H1 (cell line): ENCODE results near the gene YTHDC2. TPM values are rescaled to one million over a fixed set of nuclear protein-coding genes. Genes with fewer than 3 reads are reported as not detected.

ENCODE experiments used
- CTCF ChIA-PET: fragments of 300-600 bp; sonication (Branson Sonifier 250); formaldehyde crosslinking; loops from one replicate; lab custom pipeline; 2021; ENCODE audit not compliant: partially characterized antibody; lab: Charles Lee
- POLR2A ChIA-PET: fragments of 300-600 bp; sonication (Branson Sonifier 250); formaldehyde crosslinking; loops from one replicate; lab custom pipeline; 2021; ENCODE audit warnings: inconsistent platforms; ENCODE audit not compliant: partially characterized antibody; lab: Charles Lee
- DNase-seq, 2 experiments: peaks; one replicate each; pipeline versions ENCODE4 v3.0.0 to v3.0.0-alpha.2; 2010 to 2022; ENCODE audit warnings: low spot score in 2 of 2, low read depth in 1 of 2, mixed read lengths in 1 of 2
- FAIRE-seq: peaks from 2 replicates; lab custom pipeline; 2011; peaks lifted over from hg19 to GRCh38; lab: Jason Lieb, UNC
- H2AFZ ChIP-seq: 2 replicates; pipeline ENCODE4 v1.8.1; 2012; ENCODE audit warnings: low read length, inconsistent platforms
- H2AK5ac ChIP-seq: 2 replicates; pipeline ENCODE4 v1.6.1; 2013; ENCODE audit warnings: low read depth, low read length
- H2BK120ac ChIP-seq: replicated peaks from 2 replicates; pipeline ENCODE3; 2013; ENCODE audit warnings: low read depth, low read length, inconsistent platforms
- H2BK12ac ChIP-seq: 2 replicates; pipeline ENCODE4 v1.6.1; 2013; ENCODE audit warnings: low read depth, low read length
- H2BK15ac ChIP-seq: 2 replicates; pipeline ENCODE4 v1.6.1; 2013; ENCODE audit warnings: low read length
- H2BK20ac ChIP-seq: 2 replicates; pipeline ENCODE4 v1.6.1; 2013; ENCODE audit warnings: low read length
- H2BK5ac ChIP-seq: 2 replicates; pipeline ENCODE4 v1.6.1; 2013; ENCODE audit warnings: low read depth, low read length
- H3K14ac ChIP-seq: 2 replicates; pipeline ENCODE4 v1.6.1; 2013; ENCODE audit warnings: inconsistent platforms; ENCODE audit not compliant: insufficient read length
- H3K18ac ChIP-seq: 2 replicates; pipeline ENCODE4 v1.6.1; 2013; ENCODE audit warnings: low read length; ENCODE audit errors: extremely low read depth
- H3K23ac ChIP-seq: 2 replicates; pipeline ENCODE4 v1.6.1; 2013; ENCODE audit warnings: inconsistent platforms; ENCODE audit not compliant: insufficient read length
- H3K23me2 ChIP-seq: 2 replicates; pipeline ENCODE4 v1.6.1; 2013; ENCODE audit warnings: low read depth, low read length
- H3K27ac ChIP-seq: 2 replicates; pipeline ENCODE4 v1.6.1; 2011; ENCODE audit warnings: low read depth, low read length, inconsistent platforms
- H3K27me3 ChIP-seq, 4 experiments: replicated peaks in 1 of 4; 1 replicate in 1 of 4; 2 replicates in 3 of 4; pipeline versions ENCODE4 v1.6.1 to v1.8.1; 2011 to 2013; ENCODE audit warnings: low read length in 3 of 4, mild to moderate bottlenecking in 3 of 4, inconsistent platforms in 2 of 4, mixed read lengths in 2 of 4, moderate library complexity in 1 of 4; ENCODE audit not compliant: control insufficient read depth in 3 of 4, insufficient read depth in 3 of 4; ENCODE audit errors: extremely low read depth in 1 of 4
- H3K36me3 ChIP-seq, 4 experiments: 2 replicates each; pipeline versions ENCODE4 v1.6.1 to v1.8.1; 2011 to 2013; ENCODE audit warnings: mild to moderate bottlenecking in 4 of 4, low read length in 3 of 4, moderate library complexity in 2 of 4, control low read depth in 1 of 4, inconsistent platforms in 1 of 4; ENCODE audit not compliant: insufficient read depth in 4 of 4, control insufficient read depth in 2 of 4
- H3K4ac ChIP-seq: replicated peaks from 2 replicates; pipeline ENCODE3; 2013; ENCODE audit warnings: low read length, low read depth, mixed read lengths, inconsistent platforms; ENCODE audit not compliant: insufficient read length
- H3K4me1 ChIP-seq, 4 experiments: replicated peaks in 1 of 4; 1 replicate in 1 of 4; 2 replicates in 3 of 4; pipeline versions ENCODE4 v1.6.1 to v1.8.1; 2011 to 2013; ENCODE audit warnings: low read length in 3 of 4, inconsistent platforms in 2 of 4, mixed read lengths in 1 of 4; ENCODE audit not compliant: insufficient read depth in 4 of 4, control insufficient read depth in 3 of 4
- H3K4me2 ChIP-seq, 2 experiments: 2 replicates each; pipeline versions ENCODE4 v1.6.1 to v1.8.1; 2011 to 2013; ENCODE audit warnings: low read depth in 2 of 2, low read length in 2 of 2, control low read depth in 1 of 2, inconsistent platforms in 1 of 2, mild to moderate bottlenecking in 1 of 2; ENCODE audit not compliant: insufficient read depth in 1 of 2
- H3K4me3 ChIP-seq, 4 experiments: fragments of 200-600, 300-600 bp in 1 of 4; sonication (generic), shearing (Covaris generic), sonication (Bioruptor Twin) in 1 of 4; 2 replicates each; pipeline versions ENCODE4 v1.5.1 to v1.8.1; 2011 to 2016; ENCODE audit warnings: low read length in 4 of 4, low read depth in 3 of 4, control low read depth in 2 of 4, inconsistent platforms in 2 of 4, mild to moderate bottlenecking in 2 of 4, mixed read lengths in 1 of 4, moderate library complexity in 1 of 4; ENCODE audit not compliant: insufficient read depth in 2 of 4; ENCODE audit errors: extremely low read depth in 1 of 4
- H3K56ac ChIP-seq: replicated peaks from 2 replicates; pipeline ENCODE3; 2013; ENCODE audit warnings: low read depth, mild to moderate bottlenecking, mixed read lengths, low read length, inconsistent platforms; ENCODE audit not compliant: insufficient read length
- H3K79me1 ChIP-seq: 2 replicates; pipeline ENCODE4 v1.6.1; 2013; ENCODE audit warnings: low read depth, low read length, control low read depth
- H3K79me2 ChIP-seq, 2 experiments: 2 replicates each; pipeline versions ENCODE4 v1.6.1 to v1.8.1; 2012 to 2013; ENCODE audit warnings: low read length in 2 of 2, mild to moderate bottlenecking in 2 of 2, inconsistent platforms in 1 of 2; ENCODE audit not compliant: insufficient read depth in 2 of 2, control insufficient read depth in 1 of 2
- H3K9ac ChIP-seq, 4 experiments: replicated peaks in 1 of 4; 1 replicate in 1 of 4; 2 replicates in 3 of 4; pipeline versions ENCODE4 v1.6.1 to v1.8.1; 2011 to 2013; ENCODE audit warnings: low read depth in 3 of 4, low read length in 3 of 4, control low read depth in 2 of 4, mild to moderate bottlenecking in 2 of 4, moderate library complexity in 2 of 4, inconsistent platforms in 1 of 4; ENCODE audit errors: extremely low read depth in 1 of 4
- H3K9me3 ChIP-seq, 2 experiments: 2 replicates each; pipeline versions ENCODE4 v1.6.1 to v1.8.1; 2012 to 2013; ENCODE audit warnings: mild to moderate bottlenecking in 2 of 2, moderate library complexity in 2 of 2, control low read depth in 1 of 2, inconsistent platforms in 1 of 2, low read depth in 1 of 2, low read length in 1 of 2, mixed read lengths in 1 of 2; ENCODE audit not compliant: insufficient read depth in 2 of 2
- H4K20me1 ChIP-seq, 2 experiments: replicated peaks in 1 of 2; 2 replicates each; pipeline versions ENCODE3 to v1.8.1; 2011 to 2013; ENCODE audit warnings: inconsistent platforms in 2 of 2, low read length in 2 of 2, mild to moderate bottlenecking in 1 of 2; ENCODE audit not compliant: insufficient read depth in 2 of 2, control insufficient read depth in 1 of 2
- H4K5ac ChIP-seq: 2 replicates; pipeline ENCODE4 v1.6.1; 2013; ENCODE audit warnings: low read length, low read depth, mixed read lengths, inconsistent platforms; ENCODE audit not compliant: insufficient read length
- H4K8ac ChIP-seq: 2 replicates; pipeline ENCODE4 v1.8.0; 2013; ENCODE audit warnings: mild to moderate bottlenecking, moderate library complexity, low read length, inconsistent platforms; ENCODE audit not compliant: insufficient read depth; ENCODE audit errors: extremely low read depth
- H4K91ac ChIP-seq: replicated peaks from 2 replicates; pipeline ENCODE3; 2013; ENCODE audit warnings: low read length, mixed read lengths, inconsistent platforms; ENCODE audit not compliant: insufficient read length
- EGR1 ChIP-seq: IDR thresholded peaks from 2 replicates; pipeline ENCODE4 v1.6.1; 2011; ENCODE audit warnings: low read depth, low read length, borderline replicate concordance
- JUND ChIP-seq: IDR thresholded peaks from 2 replicates; pipeline ENCODE4 v1.6.1; 2011; ENCODE audit warnings: mild to moderate bottlenecking, improper control_type of control experiment, low read length
- PHF8 ChIP-seq: fragments of 200-600 bp; sonication (generic); conservative IDR thresholded peaks from 2 replicates; pipeline ENCODE4 v1.7.1; 2012; ENCODE audit warnings: low read depth, mild to moderate bottlenecking, inconsistent platforms, low read length, moderate library complexity
- POLR2A ChIP-seq, 2 experiments: IDR thresholded peaks; 1 replicate in 1 of 2; 2 replicates in 1 of 2; pipeline ENCODE4 v1.6.1; 2011; ENCODE audit warnings: low read depth in 2 of 2, low read length in 2 of 2, mild to moderate bottlenecking in 2 of 2; ENCODE audit errors: control extremely low read depth in 1 of 2
- RBBP5 ChIP-seq: IDR thresholded peaks from 2 replicates; pipeline ENCODE4 v1.7.1; 2012; ENCODE audit warnings: low read depth, mild to moderate bottlenecking, inconsistent platforms, low read length, moderate library complexity, borderline replicate concordance
- RNF2 ChIP-seq: fragments of 200-900, 300-1000 bp; sonication (generic); IDR thresholded peaks from 2 replicates; pipeline ENCODE4 v1.7.1; 2016; ENCODE audit warnings: borderline replicate concordance, low read depth, mild to moderate bottlenecking, antibody characterized with exemption, low read length; ENCODE audit not compliant: poor library complexity, severe bottlenecking; ENCODE audit errors: missing control alignments
- SP4 ChIP-seq: IDR thresholded peaks from 2 replicates; pipeline ENCODE4 v1.6.1; 2012; ENCODE audit warnings: low read length, inconsistent platforms
- SRF ChIP-seq: IDR thresholded peaks from 2 replicates; pipeline ENCODE4 v1.6.1; 2011; ENCODE audit warnings: mild to moderate bottlenecking, low read depth, low read length, moderate library complexity
- ZNF274 ChIP-seq: IDR thresholded peaks from 2 replicates; pipeline ENCODE4 v1.7.0; 2012; ENCODE audit warnings: low read length, borderline replicate concordance; ENCODE audit errors: extremely low read depth
- WGBS, 2 experiments: shearing (Covaris generic) in 1 of 2; methylation state at CpG; one replicate each; pipeline versions ENCODE4 v1.1.6 to v1.1.7; 2013 to 2015; ENCODE audit warnings: low lambda C conversion rate in 2 of 2, mixed read lengths in 2 of 2, inconsistent platforms in 1 of 2, low coverage in 1 of 2, missing lambda C conversion rate in 1 of 2; ENCODE audit not compliant: insufficient replicate concordance in 2 of 2, insufficient coverage in 1 of 2, insufficient read length in 1 of 2; ENCODE audit errors: extremely low coverage in 1 of 2, missing lambda C conversion rate in 1 of 2; 5-methylcytosine and 5-hydroxymethylcytosine counted together
- polyA plus RNA-seq, 7 experiments: library from polyadenylated mRNA; depleted of rRNA in 3 of 7; stranded (reverse) in 5 of 7; unstranded in 2 of 7; fragments of >200 nt in 5 of 7; fragments of 200-250 nt in 2 of 7; gene quantifications; 1 replicate in 5 of 7; 2 replicates in 1 of 7; 4 replicates in 1 of 7; pipeline versions ENCODE4 v1.2.1 to v1.2.3, GENCODE V29; 2011 to 2013; ENCODE audit warnings: missing spikeins in 2 of 7, mixed read lengths in 2 of 7
- total RNA-seq: library from RNA; stranded (reverse); fragmentation: NEBNext Ultra II Directional; extraction: Animal tissue kit (Norgen Biotek cat#: 25700); gene quantifications from 2 replicates; pipeline ENCODE4 v1.2.1, GENCODE V29; 2021
- TF ChIP-seq, protein P1 (sequence below): IDR thresholded peaks from 2 replicates; pipeline ENCODE4 v1.6.1; 2012; ENCODE audit warnings: inconsistent platforms
- TF ChIP-seq, protein P2 (sequence below): IDR thresholded peaks from 2 replicates; pipeline ENCODE4 v1.6.1; 2012; ENCODE audit warnings: low read length, inconsistent platforms

Gene YTHDC2
- total and polyA plus RNA-seq, 2 of the 8 experiments (the other 6 are each of a cell fraction or from before 2014, with no cell fraction given) = 4.3 to 20.1 TPM

DNA sequence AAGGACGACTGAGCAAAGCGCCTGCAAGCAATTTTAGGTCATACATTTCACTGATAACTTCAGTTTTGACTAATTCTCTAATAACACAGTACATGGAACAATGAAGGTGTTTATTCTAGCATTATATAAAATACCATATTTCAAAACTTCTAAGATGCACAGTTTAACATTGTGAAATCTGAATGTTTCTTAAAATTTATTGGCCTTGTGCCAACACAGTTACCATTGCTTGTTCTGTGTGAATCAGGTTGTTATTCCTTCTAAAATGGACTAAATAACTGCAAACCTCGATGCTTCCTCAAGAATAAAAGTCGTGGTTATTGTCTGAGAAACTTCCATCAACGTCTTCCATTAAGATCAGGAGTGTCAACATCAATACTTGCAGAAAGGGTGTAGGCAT, 33.3 kb upstream of the YTHDC2 start:
- H4K20me1 ChIP-seq = no peaks in the 10 kb centered on the region
- no peak overlapping the region for H2BK120ac ChIP-seq
- no peak overlapping the region for H2BK12ac ChIP-seq
- H2AFZ ChIP-seq = no peak overlapping the region
- POLR2A ChIA-PET = no interaction called here
- H3K4me1 ChIP-seq = no peaks in the 10 kb centered on the region; a peak in 1 of 7 replicates
- no peak overlapping the region for H2BK5ac ChIP-seq
- DNase-seq (no peak), FAIRE-seq (no peak)
- H3K14ac ChIP-seq = no peak overlapping the region
- no peak overlapping the region for H2AK5ac ChIP-seq
- H3K56ac ChIP-seq = no peak overlapping the region
- H3K9ac ChIP-seq = no peak overlapping the region
- H4K8ac ChIP-seq = no peak overlapping the region
- no peaks in the 10 kb centered on the region for H3K23me2 ChIP-seq
- CTCF ChIA-PET = no interaction called here
- no peak overlapping the region for H3K4me2 ChIP-seq
- H2BK20ac ChIP-seq = no peak overlapping the region
- no peak overlapping the region for H4K5ac ChIP-seq
- no peak overlapping the region for H3K4me3 ChIP-seq
- no peaks in the 10 kb centered on the region for H3K79me2 ChIP-seq
- H3K27ac ChIP-seq = no peak overlapping the region
- no peak overlapping the region for H3K4ac ChIP-seq
- H3K36me3 ChIP-seq = no peaks in the 10 kb centered on the region
- no peaks in the 10 kb centered on the region for H3K9me3 ChIP-seq
- H3K23ac ChIP-seq = no peak overlapping the region
- no peak overlapping the region for H4K91ac ChIP-seq
- H3K79me1 ChIP-seq = no peaks in the 10 kb centered on the region
- H3K18ac ChIP-seq = no peak overlapping the region
- peaks cover 0 to under 1% (median 0%) of the 10 kb centered on the region in 4 experiments; a peak in 1 of 7 replicates for H3K27me3 ChIP-seq
- no peak overlapping the region for H2BK15ac ChIP-seq
- WGBS, 2 experiments = 88% methylated on average over 5 of the region's 5 CpGs; no CpG with 5 or more reads in 1 of the 2 experiments
- TF ChIP-seq POLR2A (IDR thresholded peaks at IDR 0.05; ENCODE audit: control extremely low read depth in 1 of 2, low read depth in 2 of 2, low read length in 2 of 2) = no peak
- TF ChIP-seq RNF2 = no peak
- no peak for TF ChIP-seq RBBP5
- no peak for TF ChIP-seq SRF
- TF ChIP-seq, protein P1, sequence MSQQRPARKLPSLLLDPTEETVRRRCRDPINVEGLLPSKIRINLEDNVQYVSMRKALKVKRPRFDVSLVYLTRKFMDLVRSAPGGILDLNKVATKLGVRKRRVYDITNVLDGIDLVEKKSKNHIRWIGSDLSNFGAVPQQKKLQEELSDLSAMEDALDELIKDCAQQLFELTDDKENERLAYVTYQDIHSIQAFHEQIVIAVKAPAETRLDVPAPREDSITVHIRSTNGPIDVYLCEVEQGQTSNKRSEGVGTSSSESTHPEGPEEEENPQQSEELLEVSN = no peak
- TF ChIP-seq ZNF274 = no peak
- TF ChIP-seq SP4 = no peak
- TF ChIP-seq, protein P2, sequence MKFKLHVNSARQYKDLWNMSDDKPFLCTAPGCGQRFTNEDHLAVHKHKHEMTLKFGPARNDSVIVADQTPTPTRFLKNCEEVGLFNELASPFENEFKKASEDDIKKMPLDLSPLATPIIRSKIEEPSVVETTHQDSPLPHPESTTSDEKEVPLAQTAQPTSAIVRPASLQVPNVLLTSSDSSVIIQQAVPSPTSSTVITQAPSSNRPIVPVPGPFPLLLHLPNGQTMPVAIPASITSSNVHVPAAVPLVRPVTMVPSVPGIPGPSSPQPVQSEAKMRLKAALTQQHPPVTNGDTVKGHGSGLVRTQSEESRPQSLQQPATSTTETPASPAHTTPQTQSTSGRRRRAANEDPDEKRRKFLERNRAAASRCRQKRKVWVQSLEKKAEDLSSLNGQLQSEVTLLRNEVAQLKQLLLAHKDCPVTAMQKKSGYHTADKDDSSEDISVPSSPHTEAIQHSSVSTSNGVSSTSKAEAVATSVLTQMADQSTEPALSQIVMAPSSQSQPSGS = no peak
- TF ChIP-seq PHF8 = no peak
- TF ChIP-seq JUND = no peak
- no peak for TF ChIP-seq EGR1
